Muscle layer of duodenum (tissue), 2 donors: ENCODE data around the gene LRCOL1.

Source experiments
- H3K27ac ChIP-seq: one replicate; pipeline ENCODE4 v1.7.0; 2013; ENCODE audit warnings: mild to moderate bottlenecking, low read length
- H3K27me3 ChIP-seq: one replicate; pipeline ENCODE4 v1.7.0; 2013; ENCODE audit warnings: low read depth, mild to moderate bottlenecking, control low read depth, low read length
- H3K36me3 ChIP-seq, 2 donors: one replicate each; pipeline ENCODE4 v1.7.0; 2013; ENCODE audit warnings: low read length in 2 of 2, control low read depth in 1 of 2, mild to moderate bottlenecking in 1 of 2; ENCODE audit not compliant: insufficient read depth in 2 of 2, control insufficient read depth in 1 of 2
- H3K4me1 ChIP-seq, 2 donors: one replicate each; pipeline ENCODE4 v1.7.0; 2013; ENCODE audit warnings: low read length in 2 of 2, mild to moderate bottlenecking in 2 of 2, control low read depth in 1 of 2, moderate library complexity in 1 of 2; ENCODE audit not compliant: insufficient read depth in 2 of 2, control insufficient read depth in 1 of 2
- H3K4me3 ChIP-seq, 2 donors: one replicate each; pipeline ENCODE4 v1.7.0; 2013; ENCODE audit warnings: low read length in 2 of 2, low read depth in 1 of 2, mild to moderate bottlenecking in 1 of 2
- H3K9me3 ChIP-seq, 2 donors: one replicate each; pipeline ENCODE4 v1.7.0; 2013; ENCODE audit warnings: low read length in 2 of 2, control low read depth in 1 of 2, mild to moderate bottlenecking in 1 of 2; ENCODE audit not compliant: control insufficient read depth in 1 of 2
- donor health status: healthy.

Gene LRCOL1

GRCh38 chr12:132593521-132593920 lies 16.9 kb downstream of the LRCOL1 start:
- Histone ChIP-seq H3K27me3 (no peaks in the 10 kb centered on the region), H3K36me3 (no peaks in the 10 kb centered on the region), H3K4me1 (peaks cover 5 to 15% of the 10 kb centered on the region in 2 donors), H3K9me3 (no peaks in the 10 kb centered on the region), H3K27ac (no peak overlapping the region), H3K4me3 (peak overlapping the region; percentile 25 to 37)

- H3K4me1 ChIP-seq: peaks cover 5 to 14% of the 10 kb centered on the region in 2 donors
- H3K4me3 ChIP-seq: no peak overlapping the region
- H3K27ac ChIP-seq: no peak overlapping the region
- no peaks in the 10 kb centered on the region for H3K27me3 ChIP-seq
- no peaks in the 10 kb centered on the region for H3K9me3 ChIP-seq
- H3K36me3 ChIP-seq: no peaks in the 10 kb centered on the region
Measured at GRCh38 chr12:132593071-132593470, 17.3 kb downstream of the LRCOL1 start.

GRCh38 chr12:132592282-132592970 lies 18.0 kb downstream of the LRCOL1 start:
- Histone ChIP-seq H3K4me3 (no peak overlapping the region), H3K4me1 (peaks cover 2 to 11% of the 10 kb centered on the region in 2 donors), H3K27ac (no peak overlapping the region), H3K27me3 (no peaks in the 10 kb centered on the region), H3K9me3 (no peaks in the 10 kb centered on the region), H3K36me3 (no peaks in the 10 kb centered on the region)

- Histone ChIP-seq H3K4me1 (peaks cover 0 to 9% of the 10 kb centered on the region in 2 donors), H3K4me3 (no peak overlapping the region), H3K27me3 (no peaks in the 10 kb centered on the region), H3K36me3 (no peaks in the 10 kb centered on the region), H3K27ac (no peak overlapping the region), H3K9me3 (no peaks in the 10 kb centered on the region)
Measured at GRCh38 chr12:132591107-132591935, 19.1 kb downstream of the LRCOL1 start.

- no peaks in the 10 kb centered on the region for H3K9me3 ChIP-seq
- no peak overlapping the region for H3K27ac ChIP-seq
- peaks cover 0 to 5% of the 10 kb centered on the region in 2 donors for H3K36me3 ChIP-seq
- H3K4me3 ChIP-seq: no peak overlapping the region
- no peaks in the 10 kb centered on the region for H3K27me3 ChIP-seq
- peaks cover 0 to 7% of the 10 kb centered on the region in 2 donors for H3K4me1 ChIP-seq
Measured at GRCh38 chr12:132588821-132589669, 21.3 kb downstream of the LRCOL1 start.

- H3K9me3 ChIP-seq: no peaks in the 10 kb centered on the region
- H3K4me1 ChIP-seq: peaks cover 0 to 1% of the 10 kb centered on the region in 2 donors
- no peak overlapping the region for H3K27ac ChIP-seq
- no peaks in the 10 kb centered on the region for H3K27me3 ChIP-seq
- peaks cover 0 to 5% of the 10 kb centered on the region in 2 donors for H3K36me3 ChIP-seq
- no peak overlapping the region for H3K4me3 ChIP-seq
Measured at GRCh38 chr12:132588319-132588718, 22.1 kb downstream of the LRCOL1 start.

- peaks cover 0 to 5% of the 10 kb centered on the region in 2 donors for H3K36me3 ChIP-seq
- H3K27me3 ChIP-seq: no peaks in the 10 kb centered on the region
- H3K4me1 ChIP-seq: no peaks in the 10 kb centered on the region
- H3K9me3 ChIP-seq: no peaks in the 10 kb centered on the region
- H3K4me3 ChIP-seq: no peak overlapping the region
- H3K27ac ChIP-seq: no peak overlapping the region
Measured at GRCh38 chr12:132587781-132588180, 22.6 kb downstream of the LRCOL1 start.

- no peaks in the 10 kb centered on the region for H3K9me3 ChIP-seq
- peaks cover 0 to 6% of the 10 kb centered on the region in 2 donors for H3K36me3 ChIP-seq
- H3K4me1 ChIP-seq: peaks cover 0 to under 1% of the 10 kb centered on the region in 2 donors
- H3K4me3 ChIP-seq: no peak overlapping the region
- no peaks in the 10 kb centered on the region for H3K27me3 ChIP-seq
- H3K27ac ChIP-seq: no peak overlapping the region
Measured at GRCh38 chr12:132586929-132587328, 23.5 kb downstream of the LRCOL1 start.

- H3K27ac ChIP-seq: no peak overlapping the region
- no peaks in the 10 kb centered on the region for H3K9me3 ChIP-seq
- no peak overlapping the region for H3K4me3 ChIP-seq
- peaks cover 0 to 24% of the 10 kb centered on the region in 2 donors for H3K36me3 ChIP-seq
- peaks cover 0 to 3% of the 10 kb centered on the region in 2 donors for H3K4me1 ChIP-seq
- no peaks in the 10 kb centered on the region for H3K27me3 ChIP-seq
Measured at GRCh38 chr12:132585177-132585576, 25.2 kb downstream of the LRCOL1 start.

GRCh38 chr12:132584429-132584828 lies 26.0 kb downstream of the LRCOL1 start:
- H3K27me3 ChIP-seq: no peaks in the 10 kb centered on the region
- peaks cover 0 to 3% of the 10 kb centered on the region in 2 donors for H3K4me1 ChIP-seq
- H3K27ac ChIP-seq: no peak overlapping the region
- peaks cover 0 to 28% of the 10 kb centered on the region in 2 donors for H3K36me3 ChIP-seq
- no peak overlapping the region for H3K4me3 ChIP-seq
- H3K9me3 ChIP-seq: no peaks in the 10 kb centered on the region

- Histone ChIP-seq H3K9me3 (no peaks in the 10 kb centered on the region), H3K36me3 (peaks cover 0 to 30% of the 10 kb centered on the region in 2 donors), H3K27ac (no peak overlapping the region), H3K4me1 (peaks cover 0 to 3% of the 10 kb centered on the region in 2 donors), H3K27me3 (no peaks in the 10 kb centered on the region), H3K4me3 (no peak overlapping the region)
Measured at GRCh38 chr12:132583736-132584135, 26.6 kb downstream of the LRCOL1 start.
